Uterus (tissue), 2 donors: ENCODE measurements around the gene NPB.

Source experiments
- CTCF ChIP-seq, 4 experiments: fragments of 200-600 bp in 2 of 4; fragments of 450-650 bp in 2 of 4; sonication (generic) in 2 of 4; IDR thresholded peaks; one replicate each; pipeline ENCODE4 v1.5.1; 2016 to 2019; ENCODE audit warnings: antibody characterized with exemption in 4 of 4, mild to moderate bottlenecking in 2 of 4, moderate library complexity in 1 of 4
- POLR2A ChIP-seq, 2 donors: fragments of 450-650 bp; IDR thresholded peaks; one replicate each; pipeline ENCODE4 v1.6.1; 2016; ENCODE audit warnings: antibody characterized with exemption in 2 of 2, mild to moderate bottlenecking in 1 of 2, moderate library complexity in 1 of 2

GRCh38 chr17:81878294-81878693 is 23.7 kb upstream of the NPB start:
- TF ChIP-seq CTCF (IDR thresholded peaks at IDR 0.05) (no peak), POLR2A (IDR thresholded peaks at IDR 0.05) (no peak)
